Sigmoid colon (tissue), 4 donors: ENCODE results near the gene PTPRD.

Experiments used
- CTCF ChIP-seq, 4 experiments: fragments of 450-650 bp in 3 of 4; fragments of 200-600 bp in 1 of 4; IDR thresholded peaks; one replicate each; pipeline ENCODE4 v1.5.1; 2016 to 2019; ENCODE audit warnings: antibody characterized with exemption in 4 of 4, mild to moderate bottlenecking in 3 of 4, moderate library complexity in 2 of 4
- POLR2AphosphoS5 ChIP-seq, 4 donors: sonication (generic); formaldehyde crosslinking; IDR thresholded peaks; one replicate each; pipeline ENCODE4 v1.6.1; 2017; ENCODE audit warnings: antibody characterized with exemption in 4 of 4

GRCh38 chr9:9498846-9499245 lies 1114.0 kb downstream of the PTPRD start:
- TF ChIP-seq POLR2AphosphoS5 (IDR thresholded peaks at IDR 0.05) (no peak), CTCF (IDR thresholded peaks at IDR 0.05) (no peak)
